ENCODE data around the gene RERE.

The RERE gene

DNA sequence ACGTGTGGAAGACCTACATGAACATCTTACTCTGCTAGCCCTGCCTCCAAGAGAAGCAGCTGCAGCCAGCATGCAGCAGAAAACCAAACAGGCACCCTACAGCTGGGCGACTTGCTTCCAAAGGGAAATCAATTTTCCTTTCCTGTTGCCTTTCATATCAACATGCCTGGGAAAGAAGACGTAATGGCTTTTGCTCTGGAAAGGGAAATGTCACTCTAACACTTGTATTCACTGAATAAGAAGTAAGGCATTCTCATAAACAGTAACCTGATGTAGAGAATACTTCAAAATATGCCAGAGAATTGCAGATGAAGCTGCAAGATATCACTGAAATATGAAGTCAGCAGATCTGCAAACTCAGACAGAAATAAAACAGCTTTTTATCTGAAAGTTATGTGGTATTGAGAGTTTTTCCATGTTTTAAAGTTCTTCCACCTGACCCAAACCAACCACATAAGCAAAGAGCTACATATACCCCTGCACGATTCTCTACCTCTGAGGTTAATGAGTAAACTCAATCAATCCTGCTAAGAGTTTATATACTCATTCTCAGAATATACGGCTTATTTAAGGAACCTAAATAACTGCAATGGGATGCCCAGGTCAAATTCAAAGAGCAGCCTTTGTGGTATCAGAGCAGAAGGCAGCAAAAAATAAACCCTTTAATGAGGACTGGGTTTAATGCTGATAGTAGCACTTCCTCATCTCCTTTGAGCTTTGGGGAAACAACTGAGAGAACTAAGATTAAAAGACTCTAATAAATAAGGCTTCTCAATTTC, 150.9 kb downstream of the RERE start:
- DNase-seq (ENCODE audit: low read depth in 2 of 2) = no peak

DNA sequence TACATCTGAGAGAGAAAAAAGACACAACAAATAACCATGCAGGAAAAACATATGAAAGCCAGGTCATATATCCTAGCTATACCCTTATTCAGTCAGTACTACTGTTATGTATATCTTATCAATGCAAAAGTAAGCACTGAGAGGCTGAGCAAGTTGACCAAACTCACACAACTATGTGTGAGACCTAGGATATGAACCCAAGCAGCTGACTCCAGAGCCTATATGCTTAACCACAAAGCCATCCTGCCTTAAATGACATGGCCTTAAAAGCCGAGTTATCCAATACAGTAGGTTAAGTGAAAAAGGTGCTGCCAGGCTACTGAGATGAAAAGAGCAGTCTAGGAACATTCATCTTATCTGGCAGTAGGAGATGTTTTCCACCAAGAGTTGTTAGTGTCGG, 151.6 kb downstream of the RERE start:
- DNase-seq (ENCODE audit: low read depth in 2 of 2) = no peak

DNA sequence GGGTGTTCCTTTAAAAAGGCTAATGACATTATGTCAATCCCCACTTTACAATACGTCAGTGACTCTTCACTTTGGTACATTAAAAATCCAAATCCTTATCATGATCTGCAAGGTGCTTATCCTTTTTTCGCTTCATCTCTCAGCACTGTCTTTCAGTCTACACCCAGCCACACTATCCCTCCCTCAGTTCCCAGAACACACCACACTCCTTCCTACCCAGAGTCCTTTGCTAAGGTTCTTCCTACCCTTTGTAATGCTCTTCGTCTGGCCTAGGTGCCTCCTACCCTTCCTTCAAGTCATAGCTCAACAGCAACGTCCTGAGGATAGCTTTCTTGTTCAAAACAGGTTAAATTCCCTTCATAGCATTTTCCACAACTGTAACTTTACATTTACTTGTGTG, 152.6 kb downstream of the RERE start:
- no peak for DNase-seq (ENCODE audit: low read depth in 2 of 2)

DNA sequence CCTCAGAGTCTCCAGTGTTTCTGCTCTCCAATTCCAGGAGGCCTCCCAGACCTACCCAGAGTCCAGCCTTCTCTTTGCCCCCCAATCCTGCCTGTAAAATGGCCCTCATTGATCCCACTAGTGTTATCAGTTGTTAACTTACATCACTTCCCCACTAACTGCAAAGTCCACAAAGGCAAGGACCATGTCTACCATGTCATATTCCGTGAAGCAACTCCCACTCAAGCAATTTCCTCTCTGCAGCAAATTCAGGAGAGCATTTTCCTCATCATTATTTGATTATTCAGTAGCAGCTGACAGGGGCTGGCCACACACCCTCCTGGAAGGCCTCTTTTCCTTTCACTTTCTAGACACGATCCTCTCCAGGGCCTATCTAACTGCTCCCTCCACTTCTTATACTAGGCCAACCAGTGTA, 153.5 kb downstream of the RERE start:
- DNase-seq (ENCODE audit: low read depth in 2 of 2) = no peak

DNA sequence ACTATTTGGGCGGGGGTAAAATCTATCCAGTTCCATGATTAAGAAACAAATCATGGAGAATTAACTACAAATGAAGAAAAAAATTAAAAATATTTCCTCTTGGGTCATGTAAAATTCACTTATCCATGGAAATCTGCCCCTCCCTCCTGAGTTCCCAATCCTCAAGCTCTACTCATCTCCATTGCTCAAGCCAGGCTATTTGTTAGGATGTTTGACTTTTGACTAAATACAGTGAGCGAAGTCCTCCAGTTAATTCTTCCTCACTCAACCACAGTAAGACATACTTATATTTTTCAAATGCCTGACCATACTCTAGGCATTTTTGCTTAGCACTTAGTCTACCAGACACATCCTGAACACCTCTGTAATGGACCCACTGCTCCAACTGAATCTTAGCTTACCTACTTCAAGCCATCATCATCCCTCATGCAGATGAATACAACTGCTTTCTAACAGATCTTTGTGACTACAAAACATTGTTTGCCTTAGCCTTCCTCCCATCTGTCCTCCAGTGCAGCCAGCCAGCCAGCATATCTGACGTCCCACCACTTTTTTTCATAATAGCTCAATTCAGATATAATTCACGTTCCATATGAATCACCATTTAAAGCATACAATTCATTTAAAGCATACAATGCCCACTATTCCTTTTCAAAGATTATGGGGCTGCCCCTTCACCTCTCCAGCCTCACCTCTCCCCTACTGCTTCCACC, 154.2 kb downstream of the RERE start:
- no peak for DNase-seq (ENCODE audit: low read depth in 2 of 2)

DNA sequence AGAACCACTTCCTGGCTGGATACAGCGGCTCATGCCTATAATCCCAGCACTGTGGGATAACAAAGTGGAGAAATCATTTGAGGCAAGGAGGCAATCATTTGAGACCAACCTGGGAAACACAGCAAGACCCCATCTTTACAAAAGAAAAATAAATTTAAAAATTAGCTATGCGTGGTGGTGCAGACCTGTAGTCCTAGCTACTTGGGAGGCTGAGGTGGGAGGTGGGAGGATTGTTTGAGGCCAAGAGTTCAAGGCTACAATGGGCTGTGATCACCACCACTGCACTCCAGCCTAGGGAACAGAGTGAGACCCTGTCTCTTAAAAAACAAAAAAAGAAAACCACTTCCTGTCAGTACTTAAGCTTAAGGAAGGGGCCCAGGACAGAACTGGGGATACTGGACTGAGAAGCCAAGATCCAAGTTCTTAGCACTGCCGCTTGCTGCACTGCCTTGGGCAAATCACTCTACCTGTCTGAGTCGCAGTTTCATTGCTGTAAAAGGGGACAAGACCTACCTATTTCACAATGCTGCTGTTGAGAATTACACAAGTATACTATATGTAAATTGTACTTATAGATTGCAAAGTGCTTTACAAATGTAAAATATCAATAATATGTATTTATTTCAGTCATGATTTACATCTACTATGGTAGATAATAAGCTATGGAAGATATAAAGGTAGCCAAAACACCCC, 154.9 kb downstream of the RERE start:
- DNase-seq (ENCODE audit: low read depth in 2 of 2) = no peak

DNA sequence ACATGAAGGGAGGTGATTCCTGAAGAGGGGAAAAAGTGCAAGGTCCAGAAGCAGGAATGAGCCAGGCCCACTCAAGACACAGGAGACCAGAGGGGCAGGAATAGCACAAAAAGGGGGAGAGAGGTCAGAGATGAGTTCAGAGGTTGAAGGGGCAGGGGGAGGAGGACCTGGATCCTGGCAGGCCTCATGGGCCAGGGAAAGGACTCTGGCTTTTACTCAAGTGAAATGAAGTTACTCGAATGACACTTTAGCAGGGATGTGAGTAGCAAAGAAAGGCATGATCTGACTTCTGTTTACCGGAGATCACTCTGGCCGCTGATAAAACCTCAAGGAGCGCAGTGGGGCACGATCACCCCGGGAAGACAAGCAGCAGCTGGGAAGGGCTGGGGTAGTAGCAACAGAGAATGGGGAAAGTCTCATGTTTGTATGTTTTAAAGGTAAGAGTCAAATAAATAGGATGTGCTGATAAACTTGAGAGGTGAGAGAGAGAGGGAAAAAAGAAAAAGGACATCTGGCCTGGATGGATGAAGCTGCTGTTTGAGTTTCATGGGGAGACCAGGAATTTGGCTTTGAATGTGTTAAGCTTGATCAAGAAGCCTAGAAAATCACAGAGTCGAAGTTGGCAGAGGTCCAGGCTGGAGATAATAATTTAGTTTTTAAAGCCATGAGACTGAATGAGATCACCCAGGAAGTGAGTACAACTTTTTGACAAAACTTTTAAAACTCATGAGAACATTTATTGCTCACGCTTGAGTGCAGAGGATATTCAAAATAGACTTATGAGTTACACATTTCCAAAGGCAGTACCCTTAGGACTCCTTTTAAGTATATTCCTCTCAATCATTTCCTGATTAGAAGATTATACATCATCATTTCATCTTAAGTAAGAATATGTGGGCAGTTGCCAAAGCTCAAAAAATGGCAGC, 156.0 kb downstream of the RERE start:
- DNase-seq (ENCODE audit: low read depth in 2 of 2) = peak in 1 of 2 donors; percentile 27

DNA sequence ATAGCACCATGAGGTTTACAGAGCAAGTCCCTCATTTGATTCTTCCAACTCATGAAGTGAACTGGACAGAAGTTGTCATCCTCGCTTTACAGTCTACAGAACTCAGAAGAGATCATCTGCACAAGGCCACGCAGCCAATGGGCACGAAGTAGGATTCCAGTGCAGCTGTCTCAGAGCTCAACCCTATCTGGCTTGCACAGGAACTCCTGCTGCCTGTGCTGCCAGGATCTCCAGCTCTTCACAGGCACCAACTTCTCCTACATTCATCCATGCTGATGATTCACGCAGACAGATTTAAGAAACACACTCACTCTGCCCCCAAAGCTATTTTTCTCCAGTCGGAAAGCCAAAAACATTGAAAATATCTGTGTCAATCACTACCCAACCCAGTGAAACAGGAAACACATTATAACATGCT, 157.0 kb downstream of the RERE start:
- DNase-seq (ENCODE audit: low read depth in 2 of 2) = no peak

DNA sequence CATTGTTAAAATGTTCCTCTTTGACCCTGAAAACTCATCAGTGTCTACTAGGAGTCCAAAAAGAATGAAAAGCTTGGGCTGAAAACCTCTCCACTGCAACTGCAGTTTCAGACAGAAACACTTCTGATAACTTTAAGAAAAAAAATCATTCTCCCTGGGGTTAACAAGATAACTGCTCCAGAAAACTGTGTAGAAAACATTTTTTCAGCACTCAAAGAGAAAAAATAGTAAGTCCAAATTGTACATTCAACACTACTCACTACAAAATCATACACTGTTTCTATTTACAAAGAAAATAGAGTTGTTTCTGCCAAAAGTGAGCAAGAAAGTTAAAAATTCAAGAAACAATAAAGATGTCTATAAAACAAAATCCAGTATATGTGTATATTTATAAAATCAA, 157.8 kb downstream of the RERE start:
- DNase-seq (ENCODE audit: low read depth in 2 of 2) = no peak

DNA sequence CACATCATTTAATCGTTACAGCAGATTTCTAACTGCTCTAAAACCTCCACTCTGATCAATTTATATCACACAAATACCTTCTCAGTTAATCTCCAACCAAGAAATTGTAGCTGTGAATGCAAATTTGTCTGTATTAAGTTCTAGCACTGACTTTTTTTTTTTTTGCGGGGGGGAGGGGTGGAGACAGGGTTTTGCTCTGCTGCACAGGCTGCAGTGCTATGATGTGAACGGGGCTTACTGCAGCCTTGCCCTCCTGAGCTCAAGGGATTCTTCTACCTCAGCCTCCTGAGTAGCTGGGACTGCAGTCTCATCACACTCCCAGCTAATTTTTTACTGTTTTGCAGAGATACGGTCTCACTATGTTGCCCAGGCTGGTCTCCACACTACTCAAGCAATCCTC, 163.6 kb downstream of the RERE start:
- no peak for DNase-seq (ENCODE audit: low read depth in 2 of 2)

DNA sequence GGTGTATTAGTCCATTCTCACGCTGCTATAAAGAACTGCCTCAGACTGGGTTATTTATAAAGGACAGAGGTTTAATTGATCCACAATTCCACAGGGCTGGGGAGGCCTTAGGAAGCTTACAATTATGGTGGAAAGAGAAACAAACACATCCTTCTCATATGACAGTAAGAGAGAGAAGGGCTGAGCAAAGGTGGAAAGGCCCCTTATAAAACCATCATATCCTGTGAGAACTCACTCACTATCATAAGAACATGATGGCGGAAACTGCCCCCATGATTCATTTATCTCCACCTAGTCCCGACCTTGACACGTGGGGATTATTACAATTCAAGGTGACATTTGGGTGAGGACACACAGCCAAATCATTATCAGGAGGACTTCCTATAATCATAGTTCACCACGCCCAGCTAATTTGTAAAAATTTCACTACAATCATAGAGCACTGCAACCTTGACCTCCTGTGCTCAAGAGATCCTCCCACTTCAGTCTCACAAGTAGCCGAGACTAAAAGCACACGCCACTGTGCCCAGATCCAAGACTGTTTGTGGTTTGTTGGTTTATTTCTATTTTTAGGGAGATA, 164.9 kb downstream of the RERE start:
- no peak for DNase-seq (ENCODE audit: low read depth in 2 of 2)

DNA sequence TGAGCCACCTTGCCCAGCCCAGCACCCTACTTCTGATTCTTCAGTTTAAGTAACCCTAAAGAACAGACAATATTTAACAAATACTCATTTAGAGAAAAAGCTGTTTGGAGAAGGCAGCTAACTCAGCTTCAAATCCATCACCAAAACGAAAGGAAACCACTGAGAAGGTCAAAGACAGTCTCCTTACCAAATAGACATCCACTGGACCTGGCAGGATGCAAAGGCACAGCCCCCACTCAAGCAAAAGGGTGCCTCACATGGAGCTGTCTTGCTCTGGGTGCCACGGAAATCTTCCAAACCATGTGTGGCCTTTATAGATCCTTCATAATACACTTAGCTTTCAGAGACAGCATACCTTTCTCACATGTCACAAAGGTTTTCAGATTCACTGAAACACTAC, 165.5 kb downstream of the RERE start:
- no peak for DNase-seq (ENCODE audit: low read depth in 2 of 2)

DNA sequence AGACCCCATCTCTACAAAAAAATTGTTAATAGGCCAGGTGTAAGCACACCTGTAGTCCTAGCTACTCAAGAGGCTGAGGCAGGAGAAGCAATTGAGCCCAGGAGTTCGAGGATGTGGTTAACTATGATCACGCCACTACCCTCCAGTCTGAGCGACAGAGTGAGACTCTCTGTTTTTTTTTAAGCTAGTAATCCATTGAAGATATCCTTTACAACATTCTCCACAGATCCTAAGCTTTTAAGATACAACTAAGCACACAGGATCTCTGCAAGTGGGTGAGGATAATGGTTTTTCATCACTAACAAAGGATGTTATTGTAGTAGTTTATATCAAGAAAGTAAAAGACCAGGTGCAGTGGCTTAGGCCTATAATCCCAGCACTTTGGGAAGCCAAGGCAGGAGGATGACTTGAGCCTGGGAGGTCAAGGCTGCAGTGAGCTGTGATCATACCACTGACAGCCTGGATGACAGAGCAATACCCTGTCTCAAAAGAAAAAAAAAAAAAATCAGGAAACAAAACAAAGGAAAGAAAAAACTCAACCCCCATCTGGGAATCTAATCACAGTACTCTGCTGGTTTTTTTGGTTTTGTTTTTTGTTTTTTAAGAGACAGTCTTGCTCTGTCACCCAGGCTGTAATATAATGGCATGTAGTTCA, 166.1 kb downstream of the RERE start:
- DNase-seq (ENCODE audit: low read depth in 2 of 2) = no peak

DNA sequence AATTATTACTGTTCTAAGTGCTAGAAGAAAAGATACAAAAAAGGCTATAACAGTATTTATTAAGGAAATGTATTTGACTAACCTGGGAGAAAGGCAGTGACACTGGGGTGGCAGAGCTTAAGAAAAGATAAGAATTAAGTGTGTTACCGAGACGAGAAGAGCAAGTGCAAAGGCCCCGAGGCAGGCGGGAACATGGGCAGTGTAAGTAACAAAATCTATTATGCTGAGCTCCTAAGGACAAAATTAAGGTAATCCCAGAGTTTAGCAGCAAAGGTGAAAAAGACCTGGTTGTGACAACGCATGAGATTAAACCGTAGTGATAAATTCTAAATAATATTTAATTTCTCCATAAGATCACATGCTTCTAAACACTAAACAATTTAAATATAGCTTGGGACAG, 167.6 kb downstream of the RERE start:
- no peak for DNase-seq (ENCODE audit: low read depth in 2 of 2)

DNA sequence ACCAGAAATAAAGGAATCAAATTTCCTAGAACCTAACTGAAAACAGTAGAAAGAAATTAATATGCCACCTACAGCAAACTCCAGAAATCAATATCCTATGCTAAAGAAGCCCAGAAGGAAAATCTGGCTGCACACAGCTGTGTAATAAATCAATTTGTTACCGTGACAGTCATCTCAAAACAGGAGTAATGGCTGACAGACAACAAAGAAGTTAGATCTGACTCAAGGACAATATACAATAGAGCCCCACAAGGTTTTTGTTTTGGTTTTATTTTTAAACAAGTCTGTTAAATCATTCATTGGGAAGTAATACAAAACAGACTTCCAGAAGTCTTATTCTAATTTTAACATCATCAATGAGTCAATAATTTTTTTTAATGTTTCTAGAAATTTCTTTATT, 168.4 kb downstream of the RERE start:
- no peak for DNase-seq (ENCODE audit: low read depth in 2 of 2)

DNA sequence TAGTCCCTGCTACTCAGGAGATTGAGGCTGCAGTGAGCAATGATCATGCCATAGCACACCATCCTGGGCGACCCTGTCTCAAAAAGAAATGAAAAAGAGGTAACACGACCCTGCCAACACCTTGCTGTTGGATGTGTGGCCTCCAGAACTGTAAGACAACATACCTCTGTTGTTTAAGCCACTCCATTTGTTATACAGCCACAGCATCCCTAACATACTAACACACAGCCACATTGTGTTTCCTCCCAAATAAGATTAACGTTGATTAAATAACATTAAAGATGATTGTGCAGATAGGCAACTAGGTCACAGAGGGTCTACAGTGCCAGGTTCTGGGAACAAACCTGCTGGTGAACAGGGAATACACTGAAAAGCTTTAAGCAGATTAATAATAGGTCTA, 170.4 kb downstream of the RERE start:
- no peak for DNase-seq (ENCODE audit: low read depth in 2 of 2)

DNA sequence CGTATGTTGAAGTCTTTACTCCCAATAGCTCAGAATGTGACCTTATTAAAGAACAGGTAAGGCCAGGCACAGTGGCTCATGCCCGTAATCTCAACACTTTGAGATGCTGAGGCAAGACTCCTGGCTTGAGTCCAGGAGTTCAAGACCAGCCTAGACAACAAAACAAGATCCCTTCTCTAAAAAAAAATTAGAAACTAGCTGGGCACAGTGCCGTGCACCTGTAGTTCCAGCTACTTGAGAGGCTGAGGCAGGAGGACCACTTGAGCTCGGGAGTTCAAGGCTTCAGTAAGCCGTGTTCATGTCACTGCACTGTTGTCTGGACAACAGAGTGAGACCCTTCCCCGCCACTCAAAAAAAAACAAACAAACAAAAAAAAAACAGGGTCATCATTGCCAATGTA, 171.3 kb downstream of the RERE start:
- DNase-seq (ENCODE audit: low read depth in 2 of 2) = no peak

DNA sequence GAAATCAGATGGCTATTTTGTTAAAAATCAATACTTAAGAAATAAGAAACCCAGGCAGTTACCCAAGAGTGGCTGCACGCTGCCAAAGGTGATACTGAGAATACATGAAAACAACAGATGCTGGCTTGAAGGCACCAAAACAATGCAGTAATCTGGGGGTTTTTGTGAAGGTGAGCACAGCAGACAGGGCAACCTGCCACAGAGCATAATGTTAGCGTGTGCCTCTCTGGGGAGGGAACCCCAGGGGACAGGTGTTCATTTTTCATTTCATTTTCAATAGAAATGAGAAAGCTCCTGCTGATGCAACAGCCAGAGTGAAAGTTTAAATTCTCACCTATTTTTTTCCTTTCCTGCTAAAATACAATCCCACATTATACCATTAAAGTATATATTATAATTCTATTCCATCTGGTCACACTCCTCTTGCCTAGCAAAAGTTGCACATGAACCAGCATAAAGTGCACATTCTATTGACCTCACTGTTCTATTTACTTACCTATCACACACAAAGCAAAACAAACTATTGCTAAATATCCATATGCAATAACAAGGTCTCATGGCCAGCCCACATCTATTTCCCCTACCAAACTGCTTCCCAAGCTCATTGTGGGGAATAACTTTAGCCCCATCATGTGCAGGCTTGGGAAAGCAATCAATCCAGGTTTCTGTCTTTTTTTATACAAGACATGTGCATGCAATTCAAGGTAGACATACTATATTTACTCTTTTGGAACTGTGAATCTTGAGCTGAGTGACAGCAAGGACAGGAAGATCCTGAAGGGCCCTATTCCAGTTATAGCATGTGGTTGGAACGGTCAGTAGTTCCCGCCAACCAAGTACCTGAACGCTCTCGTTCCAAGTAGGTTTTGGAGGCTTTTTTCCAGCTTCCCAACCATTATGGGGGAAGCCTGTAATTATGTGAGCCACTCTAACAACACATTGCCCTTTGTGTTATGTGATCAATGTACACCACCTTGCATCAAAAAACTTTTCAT, 173.6 kb downstream of the RERE start:
- no peak for DNase-seq (ENCODE audit: low read depth in 2 of 2)

DNA sequence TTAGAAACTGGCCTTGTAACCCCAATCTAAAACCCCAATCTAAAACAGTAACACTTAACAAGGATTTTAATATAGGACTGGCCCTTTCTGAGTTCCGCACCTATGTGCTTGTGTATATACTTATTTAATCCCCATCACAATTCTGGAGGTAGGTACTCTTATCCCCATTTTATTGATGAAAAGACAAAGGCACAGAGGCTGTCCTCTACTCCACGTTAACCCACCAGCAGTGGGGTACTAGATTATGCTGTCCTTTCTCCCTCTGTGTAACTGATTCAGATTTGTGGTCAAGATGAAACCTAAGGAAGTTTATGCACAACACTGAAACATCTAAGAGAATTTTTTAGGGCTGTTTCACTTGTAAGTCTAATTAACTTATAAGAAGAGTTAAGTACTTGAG, 175.3 kb downstream of the RERE start:
- no peak for DNase-seq (ENCODE audit: low read depth in 2 of 2)
